ENCODE results near the gene MEF2D. TPM values are rescaled to one million over a fixed set of nuclear protein-coding genes. Genes with fewer than 3 reads are reported as not detected.

The MEF2D gene
- total RNA-seq, 1 donor from 2014 or later: 29.8 TPM

DNA sequence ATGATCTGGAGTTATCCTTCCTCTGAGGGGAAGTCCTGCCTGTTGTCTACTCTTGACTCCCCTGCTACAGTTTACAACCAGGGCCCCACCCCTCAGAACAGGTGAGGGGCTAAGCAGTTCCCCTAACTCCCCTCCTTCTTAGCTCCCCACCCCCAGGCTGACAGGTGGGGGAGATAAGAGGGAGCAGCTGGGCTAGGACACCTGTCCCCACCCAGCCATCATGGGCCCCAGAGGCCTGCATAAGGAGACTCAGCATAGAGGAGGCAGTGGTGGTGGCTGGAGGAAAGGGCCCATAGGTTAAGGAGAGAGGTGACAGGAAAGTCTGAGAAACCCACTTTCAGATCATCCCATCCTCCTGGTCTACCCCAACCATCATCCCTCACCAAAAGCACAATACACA, 6.8 kb downstream of the MEF2D start:
- Mint-ChIP-seq H3K9me3 (no peaks in the 10 kb centered on the region), H3K36me3 (ENCODE audit: low read depth) (peaks cover 33% of the 10 kb centered on the region), H3K27ac (no peak overlapping the region), H3K4me1 (peaks cover 80% of the 10 kb centered on the region), H3K4me3 (no peak overlapping the region), H3K27me3 (no peaks in the 10 kb centered on the region)
- intact Hi-C loops (cut with micrococcal nuclease): no loop called here
- DNase-seq: no peak

DNA sequence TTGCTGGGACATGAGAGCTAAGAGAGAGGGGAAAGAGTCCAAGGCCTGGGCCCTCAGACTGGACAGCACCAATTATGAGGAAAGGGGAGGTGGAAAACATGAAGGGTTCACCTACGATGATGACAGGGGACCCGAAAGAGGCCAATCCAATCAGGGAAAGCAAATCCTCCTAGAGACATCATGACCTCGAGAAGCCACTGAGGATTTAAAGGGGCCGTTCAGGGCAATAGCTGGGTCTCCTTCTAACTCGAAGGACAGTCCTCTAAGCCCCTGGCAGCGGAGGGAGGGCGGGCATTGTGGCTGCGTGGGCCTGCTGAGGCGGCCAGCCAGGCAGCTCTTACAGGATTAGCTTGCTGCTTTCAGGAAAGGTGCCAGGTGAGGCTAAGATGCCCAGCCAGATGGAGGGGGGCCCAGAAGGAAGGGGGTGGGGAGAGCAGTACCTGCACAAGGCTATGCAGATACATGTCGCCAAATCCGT, 7.4 kb downstream of the MEF2D start:
- H3K36me3 Mint-ChIP-seq (ENCODE audit: low read depth): peaks cover 34% of the 10 kb centered on the region
- no peaks in the 10 kb centered on the region for H3K27me3 Mint-ChIP-seq
- H3K4me1 Mint-ChIP-seq: peaks cover 81% of the 10 kb centered on the region
- H3K4me3 Mint-ChIP-seq: no peak overlapping the region
- no peaks in the 10 kb centered on the region for H3K9me3 Mint-ChIP-seq
- intact Hi-C loops (cut with micrococcal nuclease): no loop called here
- H3K27ac Mint-ChIP-seq: peak overlapping the region; percentile 48
- no peak for DNase-seq

DNA sequence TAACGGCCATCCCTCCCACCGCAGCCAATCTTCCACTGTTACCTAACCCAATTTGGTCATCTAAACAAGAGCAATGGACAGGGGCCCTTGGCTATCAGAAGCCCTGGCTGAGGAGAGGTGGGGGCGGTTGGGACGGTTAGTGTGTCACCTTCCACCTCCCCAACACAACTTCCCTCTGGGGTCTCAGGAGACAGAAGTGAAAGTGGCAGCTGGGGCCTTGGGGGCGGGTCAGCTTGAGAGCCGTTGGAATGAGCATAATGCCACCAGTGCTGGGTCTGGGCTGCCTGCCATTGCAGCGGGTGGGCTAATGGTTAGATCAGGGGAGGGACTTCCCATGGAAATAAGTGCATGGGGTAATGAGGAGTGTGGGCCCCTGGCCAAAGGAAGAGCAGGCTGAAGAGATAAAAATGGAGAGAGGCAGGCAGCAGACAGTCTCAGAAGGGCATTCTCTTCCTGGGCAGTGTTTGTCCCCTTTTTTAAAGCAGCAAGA, 7.9 kb downstream of the MEF2D start:
- peaks cover 39% of the 10 kb centered on the region for H3K36me3 Mint-ChIP-seq (ENCODE audit: low read depth)
- H3K27ac Mint-ChIP-seq: peak overlapping the region; percentile 48
- H3K4me1 Mint-ChIP-seq: peaks cover 82% of the 10 kb centered on the region
- DNase-seq: no peak
- intact Hi-C loops (cut with micrococcal nuclease): no loop called here
- H3K27me3 Mint-ChIP-seq: no peaks in the 10 kb centered on the region
- H3K4me3 Mint-ChIP-seq: no peak overlapping the region
- no peaks in the 10 kb centered on the region for H3K9me3 Mint-ChIP-seq

DNA sequence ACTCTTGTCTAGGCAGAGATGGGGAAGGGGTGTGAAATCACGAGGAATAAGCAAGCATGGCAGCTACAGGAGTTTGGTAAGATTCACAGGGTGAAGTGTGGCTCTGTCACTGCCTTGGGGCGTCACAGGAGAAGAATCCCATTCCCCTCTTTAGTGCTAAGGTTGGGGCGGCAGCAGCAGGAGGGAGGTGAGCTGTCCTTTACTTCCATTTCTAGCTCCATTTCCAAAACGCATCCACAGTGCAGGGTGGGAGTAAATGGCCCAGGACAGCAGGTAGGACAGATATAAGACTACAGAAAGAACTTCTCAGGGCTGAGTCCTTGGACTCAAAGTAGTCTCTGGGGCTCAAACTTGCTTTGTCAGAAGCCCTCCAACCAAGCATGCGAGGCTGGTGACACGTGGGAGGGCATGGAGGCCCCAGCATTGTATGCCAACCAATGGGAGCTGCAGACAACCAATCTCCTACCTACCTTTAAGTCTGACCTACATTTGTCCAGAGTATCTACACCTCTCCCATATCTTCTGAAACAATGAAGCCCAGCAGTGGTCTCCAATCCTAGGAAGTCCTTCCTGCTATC, 8.5 kb downstream of the MEF2D start:
- intact Hi-C loops (cut with micrococcal nuclease): no loop called here
- no peak for DNase-seq
- Mint-ChIP-seq H3K27me3 (no peaks in the 10 kb centered on the region), H3K36me3 (ENCODE audit: low read depth) (peaks cover 40% of the 10 kb centered on the region), H3K27ac (peak overlapping the region; percentile 66), H3K4me3 (peak overlapping the region; percentile 6), H3K4me1 (peaks cover 82% of the 10 kb centered on the region), H3K9me3 (no peaks in the 10 kb centered on the region)

DNA sequence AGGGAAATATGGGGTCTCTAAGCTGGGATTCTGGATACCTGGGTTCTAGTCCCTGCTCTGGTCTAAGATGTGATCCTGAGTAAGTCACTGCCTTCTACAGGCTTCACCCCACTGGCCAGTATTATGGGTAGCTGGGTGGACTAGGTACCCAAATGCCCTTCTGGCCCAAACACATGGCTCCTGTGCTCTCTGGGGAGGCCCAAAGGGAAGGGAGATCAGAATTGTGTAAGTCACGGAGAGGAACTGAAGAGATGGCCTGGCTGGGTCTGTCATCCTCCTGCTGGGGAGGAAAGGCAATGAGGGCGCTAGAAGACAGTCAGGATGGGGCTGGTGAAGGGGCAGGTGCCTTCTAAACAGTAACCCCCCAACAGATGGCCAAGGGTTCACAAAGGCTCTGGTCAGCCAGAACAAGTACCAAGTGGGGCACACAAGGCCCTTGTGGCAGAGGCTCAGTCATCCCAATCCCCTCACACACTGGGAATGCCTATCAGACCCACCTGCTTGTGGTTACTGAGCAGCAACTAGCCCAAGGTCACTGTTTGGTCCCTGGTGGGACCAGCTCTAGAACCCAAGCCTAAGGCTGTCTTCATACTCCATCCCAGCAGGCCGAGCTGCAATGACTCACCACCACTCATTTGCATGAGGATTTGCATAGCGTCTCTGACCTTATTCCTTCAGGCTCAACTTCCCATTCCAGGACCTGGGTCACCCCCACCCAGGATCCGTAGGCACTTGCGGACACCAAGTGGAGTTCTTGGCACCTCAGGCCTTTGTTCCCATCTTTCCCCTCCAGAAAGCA, 9.2 kb downstream of the MEF2D start:
- peaks cover 83% of the 10 kb centered on the region for H3K4me1 Mint-ChIP-seq
- peak overlapping the region; percentile 83 for H3K27ac Mint-ChIP-seq
- H3K9me3 Mint-ChIP-seq: no peaks in the 10 kb centered on the region
- H3K4me3 Mint-ChIP-seq: peak overlapping the region; percentile 26
- H3K36me3 Mint-ChIP-seq (ENCODE audit: low read depth): peaks cover 37% of the 10 kb centered on the region
- H3K27me3 Mint-ChIP-seq: no peaks in the 10 kb centered on the region
- DNase-seq: no peak
- intact Hi-C loops (cut with micrococcal nuclease): no loop called here

DNA sequence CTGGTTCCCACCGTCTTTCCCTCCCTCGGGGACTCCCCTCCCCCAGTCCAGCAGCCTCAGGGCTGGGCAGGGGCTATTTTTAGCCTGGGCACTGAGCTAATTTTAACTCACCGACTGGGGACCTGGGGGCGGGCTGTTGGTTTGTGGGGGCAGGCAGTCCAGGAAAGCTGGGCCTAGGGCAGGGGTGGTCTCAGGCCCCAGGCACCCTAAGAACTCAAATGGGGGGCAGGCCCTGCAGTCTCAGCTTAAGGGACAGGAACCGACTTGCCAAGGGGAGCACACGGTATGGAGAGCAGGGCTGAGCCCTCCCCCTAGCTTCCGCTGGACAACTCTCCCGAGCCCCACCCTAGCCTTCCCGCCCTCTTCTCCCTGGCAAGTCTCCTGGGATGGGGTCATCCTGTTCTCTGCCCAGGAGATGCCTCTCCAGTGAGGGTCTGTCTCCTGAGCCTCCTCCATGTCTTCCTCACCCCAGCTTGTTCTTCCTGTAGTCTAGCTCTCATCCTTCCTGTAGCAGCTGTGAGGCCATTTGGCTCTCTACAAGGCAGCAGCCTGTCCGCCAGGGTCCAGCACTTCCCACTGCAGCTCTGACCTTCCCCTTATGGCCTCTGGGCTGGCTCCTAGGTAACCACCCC, 10.1 kb downstream of the MEF2D start:
- peak overlapping the region; percentile 83 for H3K27ac Mint-ChIP-seq
- intact Hi-C loops (cut with micrococcal nuclease): no loop called here
- peaks cover 33% of the 10 kb centered on the region for H3K36me3 Mint-ChIP-seq (ENCODE audit: low read depth)
- peaks cover 77% of the 10 kb centered on the region for H3K4me1 Mint-ChIP-seq
- no peaks in the 10 kb centered on the region for H3K27me3 Mint-ChIP-seq
- DNase-seq: no peak
- peak overlapping the region; percentile 66 for H3K4me3 Mint-ChIP-seq
- H3K9me3 Mint-ChIP-seq: no peaks in the 10 kb centered on the region

DNA sequence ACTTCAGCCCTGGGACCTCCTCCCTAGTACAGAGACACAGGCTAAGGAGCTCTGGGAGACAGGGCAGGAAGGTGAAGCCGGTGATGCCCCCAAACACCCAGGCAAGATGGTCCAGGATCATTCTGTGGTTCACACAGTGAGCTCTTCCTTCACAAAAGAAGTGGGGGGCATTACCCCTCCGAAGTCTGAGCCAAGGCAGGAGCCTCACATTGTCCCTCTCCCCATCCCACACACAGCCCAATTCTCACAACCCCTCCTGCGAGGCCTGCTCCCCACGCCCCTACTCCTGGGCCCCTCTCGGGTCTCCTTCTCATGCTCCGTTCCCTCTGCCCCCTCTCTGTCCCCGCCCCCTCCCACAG, 10.7 kb downstream of the MEF2D start:
- no peaks in the 10 kb centered on the region for H3K27me3 Mint-ChIP-seq
- H3K36me3 Mint-ChIP-seq (ENCODE audit: low read depth): peaks cover 29% of the 10 kb centered on the region
- peaks cover 73% of the 10 kb centered on the region for H3K4me1 Mint-ChIP-seq
- H3K4me3 Mint-ChIP-seq: peak overlapping the region; percentile 66
- peak overlapping the region; percentile 79 for H3K27ac Mint-ChIP-seq
- DNase-seq: no peak
- no peaks in the 10 kb centered on the region for H3K9me3 Mint-ChIP-seq
- intact Hi-C loops (cut with micrococcal nuclease): no loop called here

DNA sequence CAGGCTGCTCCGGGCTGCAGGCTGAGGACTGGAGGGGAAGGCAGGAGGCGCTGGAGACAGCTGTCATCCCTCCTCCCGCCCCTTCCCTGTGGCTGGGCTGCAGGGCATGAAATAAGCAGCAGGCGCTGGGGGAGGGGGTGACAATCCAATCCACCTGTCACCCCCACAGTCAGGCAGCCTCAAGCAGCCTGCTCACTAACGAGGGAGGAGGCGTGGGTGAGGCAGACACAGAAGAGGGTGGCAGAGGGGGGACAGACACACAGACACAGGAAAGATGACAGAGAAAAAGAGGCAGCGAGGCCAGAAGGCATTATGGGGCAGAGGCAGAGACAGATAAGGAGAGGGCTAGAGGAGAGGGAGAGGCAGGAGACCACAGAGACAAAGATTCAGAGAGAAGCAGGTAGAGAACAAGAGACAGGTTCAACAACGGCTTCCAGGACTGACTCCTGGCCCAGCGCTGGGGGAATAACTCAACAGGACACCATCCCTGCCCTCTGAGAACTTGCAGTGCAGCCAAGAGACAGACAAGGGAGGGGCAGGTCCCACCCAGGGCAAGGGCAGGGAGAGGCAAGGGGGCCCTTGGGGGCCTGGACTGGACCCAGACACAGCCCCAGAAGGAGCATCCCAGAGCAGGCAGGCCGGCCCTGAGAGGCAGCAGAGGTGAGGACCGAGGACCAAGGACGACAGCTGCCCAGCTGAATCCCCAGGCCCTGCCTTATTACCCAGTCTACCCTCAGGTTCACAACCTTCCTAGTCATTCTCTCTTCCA, 11.2 kb downstream of the MEF2D start:
- peak overlapping the region; percentile 66 for H3K4me3 Mint-ChIP-seq
- no peaks in the 10 kb centered on the region for H3K9me3 Mint-ChIP-seq
- H3K27me3 Mint-ChIP-seq: no peaks in the 10 kb centered on the region
- peaks cover 73% of the 10 kb centered on the region for H3K4me1 Mint-ChIP-seq
- H3K36me3 Mint-ChIP-seq (ENCODE audit: low read depth): peaks cover 27% of the 10 kb centered on the region
- DNase-seq: peak; percentile 75
- H3K27ac Mint-ChIP-seq: peak overlapping the region; percentile 79
- intact Hi-C loops (cut with micrococcal nuclease): no loop called here

DNA sequence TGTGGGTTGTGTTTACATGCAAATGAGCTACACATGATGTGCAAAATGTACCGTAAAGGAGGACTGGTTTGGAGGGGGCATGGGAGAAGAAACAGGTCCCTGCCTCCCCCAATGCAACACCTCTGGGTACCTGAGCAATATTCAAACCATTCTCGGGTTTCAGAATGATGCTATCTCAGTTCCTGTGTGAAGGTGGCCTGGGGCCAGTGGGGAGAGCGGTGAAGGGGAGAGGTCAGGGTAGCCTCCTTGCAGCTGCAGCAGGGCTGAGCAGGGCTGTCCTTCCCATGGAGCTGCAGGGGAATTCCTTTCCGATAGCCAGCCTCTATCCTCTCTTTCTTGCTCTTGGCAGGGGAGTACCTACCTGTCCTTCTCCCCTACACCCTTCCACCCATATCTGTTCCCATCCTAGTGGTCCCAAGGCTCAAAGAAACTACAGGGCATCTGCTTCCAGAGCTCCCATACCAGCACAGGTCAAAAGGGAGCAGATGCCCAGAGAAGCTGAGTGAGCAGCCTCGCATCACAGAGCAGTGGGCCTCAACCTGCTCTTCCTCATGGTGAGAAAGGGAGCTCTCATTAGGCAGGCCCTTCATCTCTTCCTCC, 11.9 kb downstream of the MEF2D start:
- H3K4me1 Mint-ChIP-seq: peaks cover 66% of the 10 kb centered on the region
- no peaks in the 10 kb centered on the region for H3K9me3 Mint-ChIP-seq
- peak overlapping the region; percentile 79 for H3K27ac Mint-ChIP-seq
- peak overlapping the region; percentile 66 for H3K4me3 Mint-ChIP-seq
- H3K36me3 Mint-ChIP-seq (ENCODE audit: low read depth): peaks cover 27% of the 10 kb centered on the region
- no peaks in the 10 kb centered on the region for H3K27me3 Mint-ChIP-seq
- intact Hi-C loops (cut with micrococcal nuclease): loop anchor here (1.0 kb wide), 1 partner anchor 12 kb away; the partner anchor contains the start of gene MEF2D
- DNase-seq: peak; percentile 74

DNA sequence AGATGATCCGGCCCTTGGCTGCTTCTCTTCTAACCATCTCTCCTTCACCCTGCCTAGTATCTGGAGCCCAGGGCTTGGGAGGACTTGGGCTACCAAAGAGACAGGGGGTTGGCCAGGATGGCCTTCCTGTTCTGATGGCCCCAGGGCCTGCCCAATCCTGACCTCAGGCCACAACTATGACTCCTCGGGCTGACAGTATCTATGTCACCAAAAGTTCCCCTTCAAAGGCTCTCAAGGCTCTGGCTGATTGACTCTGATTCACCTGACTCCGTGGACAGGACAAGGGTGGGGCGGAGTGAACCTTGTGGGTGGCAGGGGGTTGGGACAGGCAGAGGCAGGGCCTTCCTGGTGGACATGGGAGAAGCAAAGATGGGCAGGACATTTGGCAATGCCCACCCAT, 12.7 kb downstream of the MEF2D start:
- H3K4me1 Mint-ChIP-seq: peaks cover 66% of the 10 kb centered on the region
- H3K9me3 Mint-ChIP-seq: no peaks in the 10 kb centered on the region
- intact Hi-C loops (cut with micrococcal nuclease): loop anchor here (1.0 kb wide), 1 partner anchor 12 kb away; the partner anchor contains the start of gene MEF2D
- DNase-seq: peak; percentile 69
- peak overlapping the region; percentile 79 for H3K27ac Mint-ChIP-seq
- peak overlapping the region; percentile 66 for H3K4me3 Mint-ChIP-seq
- no peaks in the 10 kb centered on the region for H3K27me3 Mint-ChIP-seq
- peaks cover 29% of the 10 kb centered on the region for H3K36me3 Mint-ChIP-seq (ENCODE audit: low read depth)

DNA sequence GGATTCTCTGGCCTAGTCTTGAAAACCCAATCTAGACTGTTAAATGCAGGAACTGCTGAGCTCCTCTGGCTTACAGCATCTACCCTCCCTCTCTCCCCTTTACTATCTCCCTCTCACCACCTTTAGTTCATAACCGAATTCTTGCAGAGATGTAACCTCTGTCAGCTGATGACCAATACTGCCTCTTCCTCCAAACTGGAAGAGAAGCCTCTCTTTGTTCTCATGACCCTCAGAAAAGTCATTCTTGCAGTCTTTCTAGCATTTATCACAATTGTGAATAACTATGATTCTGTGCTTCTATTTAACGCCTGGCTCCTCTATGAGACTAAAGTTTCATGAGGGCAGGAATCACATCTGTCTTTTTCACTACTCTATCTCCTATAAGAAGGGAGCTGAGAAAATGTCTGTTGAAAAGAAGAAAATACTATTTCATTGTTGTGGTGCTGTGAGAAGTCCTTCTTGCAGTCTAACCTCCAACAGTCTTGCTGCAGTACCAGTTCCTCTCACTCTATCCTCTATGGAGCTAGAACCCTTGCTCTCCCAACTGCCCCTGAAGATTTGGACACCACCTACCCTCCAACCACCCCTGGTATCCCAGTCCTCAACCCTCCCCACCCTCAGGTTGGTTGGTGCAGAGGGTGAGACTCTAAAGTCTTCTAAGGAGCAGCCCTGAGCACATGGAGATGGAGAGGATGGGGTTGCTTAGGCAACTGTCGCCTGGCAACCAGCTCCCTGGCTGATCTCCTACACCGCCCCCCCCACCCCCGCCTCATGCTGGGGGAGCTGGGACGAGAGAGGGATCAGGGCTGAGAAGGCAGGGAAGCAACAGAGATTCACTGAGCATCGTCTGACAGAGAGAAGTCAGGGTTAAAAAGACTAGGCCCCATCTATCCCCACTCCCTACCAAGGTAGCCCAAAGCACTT, 13.9 kb downstream of the MEF2D start:
- peaks cover 33% of the 10 kb centered on the region for H3K36me3 Mint-ChIP-seq (ENCODE audit: low read depth)
- intact Hi-C loops (cut with micrococcal nuclease): no loop called here
- no peaks in the 10 kb centered on the region for H3K9me3 Mint-ChIP-seq
- no peak for DNase-seq
- H3K4me1 Mint-ChIP-seq: peaks cover 62% of the 10 kb centered on the region
- H3K27me3 Mint-ChIP-seq: no peaks in the 10 kb centered on the region
- peak overlapping the region; percentile 52 for H3K27ac Mint-ChIP-seq
- no peak overlapping the region for H3K4me3 Mint-ChIP-seq

DNA sequence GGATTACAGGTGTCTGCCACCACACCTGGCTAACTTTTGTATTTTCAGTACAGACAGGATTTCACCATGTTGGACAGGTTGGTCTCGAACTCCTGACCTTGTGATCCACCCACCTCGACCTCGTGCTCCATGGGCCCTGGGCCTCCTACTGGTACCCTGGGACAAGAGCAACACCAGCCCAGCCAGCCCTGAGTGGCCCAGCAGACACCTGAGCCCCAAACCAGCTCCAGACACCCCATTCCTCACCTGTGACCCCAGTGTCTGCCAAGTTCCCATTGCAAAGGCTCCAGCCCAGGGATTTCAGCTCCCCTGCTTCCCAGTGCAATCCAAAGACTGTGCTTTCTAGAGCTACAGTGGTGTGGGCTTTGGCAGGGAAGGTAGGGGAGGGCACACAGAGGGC, 14.6 kb downstream of the MEF2D start:
- no peaks in the 10 kb centered on the region for H3K27me3 Mint-ChIP-seq
- no peak overlapping the region for H3K27ac Mint-ChIP-seq
- no peak overlapping the region for H3K4me3 Mint-ChIP-seq
- H3K9me3 Mint-ChIP-seq: no peaks in the 10 kb centered on the region
- peaks cover 61% of the 10 kb centered on the region for H3K4me1 Mint-ChIP-seq
- intact Hi-C loops (cut with micrococcal nuclease): no loop called here
- peaks cover 37% of the 10 kb centered on the region for H3K36me3 Mint-ChIP-seq (ENCODE audit: low read depth)
- no peak for DNase-seq

All from activated CD4-positive, alpha-beta T cell treated with anti-CD3 and anti-CD28 coated beads, Interleukin-2, amount 10 ng/mL, durations not matched to agents 24 days and 14 days (primary cell).